Frontal cortex (tissue), 4 donors: Measurements from ENCODE around the gene CHST11. TPM values are rescaled to one million over a fixed set of nuclear protein-coding genes. Genes with fewer than 3 reads are reported as not detected.
"Not testable (repeated sequence)": the region's sequence is repeated elsewhere in the genome, so short reads cannot be mapped to it uniquely, and the experiment has no call there.

Experiments
- DNase-seq, 2 donors: peaks; one replicate each; pipeline ENCODE4 v3.0.0; 2012; ENCODE audit warnings: low spot score in 2 of 2
- FAIRE-seq: peaks from 2 replicates; lab custom pipeline; 2012; peaks lifted over from hg19 to GRCh38; lab: Jason Lieb, UNC
- total RNA-seq: library from RNA; depleted of rRNA; stranded (reverse); fragments of >200 nt; gene quantifications from one replicate; pipeline ENCODE4 v1.2.3, GENCODE V29; 2014
- donor health status: control.
- donor health status: control.
- donor health status: control.

CHST11 gene
- total RNA-seq, 1 donor from 2014 or later, result 22.0 TPM

- DNase-seq, result no peak
- FAIRE-seq, result no peak
Observed at GRCh38 chr12:104610513-104611235, 153.9 kb downstream of the CHST11 start.

- no peak for DNase-seq
- no peak for FAIRE-seq
Observed at GRCh38 chr12:104611671-104612070, 154.9 kb downstream of the CHST11 start.

GRCh38 chr12:104613372-104613771 is 156.6 kb downstream of the CHST11 start:
- DNase-seq, FAIRE-seq: not testable (repeated sequence)

GRCh38 chr12:104615048-104615561 is 158.4 kb downstream of the CHST11 start:
- no peak for FAIRE-seq
- DNase-seq, result no peak

GRCh38 chr12:104618691-104619090 is 161.9 kb downstream of the CHST11 start:
- FAIRE-seq (no peak), DNase-seq (no peak)

GRCh38 chr12:104619305-104619704 is 162.6 kb downstream of the CHST11 start:
- DNase-seq (no peak), FAIRE-seq (no peak)

- FAIRE-seq (no peak), DNase-seq (no peak)
Observed at GRCh38 chr12:104620837-104621531, 164.2 kb downstream of the CHST11 start.

- FAIRE-seq, result no peak
Observed at GRCh38 chr12:104622928-104623327, 166.2 kb downstream of the CHST11 start.

GRCh38 chr12:104623883-104624282 is 167.1 kb downstream of the CHST11 start:
- no peak for FAIRE-seq
- DNase-seq, result no peak

More at GRCh38 chr12:104622928-104623327, 166.2 kb downstream of the CHST11 start:
- DNase-seq, result no peak

GRCh38 chr12:104624529-104624928 is 167.8 kb downstream of the CHST11 start:
- DNase-seq, result no peak

GRCh38 chr12:104626069-104626837 is 169.5 kb downstream of the CHST11 start:
- no peak for FAIRE-seq

More at GRCh38 chr12:104624529-104624928, 167.8 kb downstream of the CHST11 start:
- FAIRE-seq, result no peak

GRCh38 chr12:104627231-104627989 is 170.7 kb downstream of the CHST11 start:
- no peak for FAIRE-seq
- no peak for DNase-seq

More at GRCh38 chr12:104626069-104626837, 169.5 kb downstream of the CHST11 start:
- DNase-seq, result no peak

- FAIRE-seq (no peak), DNase-seq (no peak)
Observed at GRCh38 chr12:104627990-104628830, 171.5 kb downstream of the CHST11 start.

GRCh38 chr12:104628831-104629135 is 172.0 kb downstream of the CHST11 start:
- FAIRE-seq, result no peak
- DNase-seq, result no peak

GRCh38 chr12:104630230-104630670 is 173.5 kb downstream of the CHST11 start:
- DNase-seq, result no peak
- FAIRE-seq, result no peak

- DNase-seq, result no peak
- no peak for FAIRE-seq
Observed at GRCh38 chr12:104631867-104632266, 175.1 kb downstream of the CHST11 start.

- FAIRE-seq, result no peak
- DNase-seq, result no peak
Observed at GRCh38 chr12:104632724-104633201, 176.0 kb downstream of the CHST11 start.

GRCh38 chr12:104634044-104634443 is 177.3 kb downstream of the CHST11 start:
- FAIRE-seq, result no peak
- no peak for DNase-seq

- FAIRE-seq (no peak), DNase-seq (no peak)
Observed at GRCh38 chr12:104634852-104635251, 178.1 kb downstream of the CHST11 start.
